Right renal pelvis (tissue), 4 donors: ENCODE measurements around the gene NFIA. TPM values are rescaled to one million over a fixed set of nuclear protein-coding genes. Genes with fewer than 3 reads are reported as not detected.
"Not testable (repeated sequence)": the region's sequence is repeated elsewhere in the genome, so short reads cannot be mapped to it uniquely, and the experiment has no call there.

Experiments
- DNase-seq, 4 donors: peaks; one replicate each; pipeline ENCODE4 v3.0.0-alpha.2; 2013; ENCODE audit warnings: low read depth in 4 of 4, low spot score in 3 of 4, missing footprints in 1 of 4
- polyA plus RNA-seq, 4 donors: library from polyadenylated mRNA; unstranded; fragments of 120-200 nt; gene quantifications; one replicate each; pipeline ENCODE4 v1.2.1, GENCODE V29; 2013; ENCODE audit not compliant: insufficient read length in 4 of 4

Gene NFIA
- polyA plus RNA-seq, 4 donors = 13.9 to 19.2 (median 17.2) TPM

- no peak for DNase-seq
These were observed 377.8 kb downstream of the NFIA start for GRCh38 chr1:61460191-61460590.

GRCh38 chr1:61461406-61462384 lies 379.3 kb downstream of the NFIA start:
- no peak for DNase-seq

DNA sequence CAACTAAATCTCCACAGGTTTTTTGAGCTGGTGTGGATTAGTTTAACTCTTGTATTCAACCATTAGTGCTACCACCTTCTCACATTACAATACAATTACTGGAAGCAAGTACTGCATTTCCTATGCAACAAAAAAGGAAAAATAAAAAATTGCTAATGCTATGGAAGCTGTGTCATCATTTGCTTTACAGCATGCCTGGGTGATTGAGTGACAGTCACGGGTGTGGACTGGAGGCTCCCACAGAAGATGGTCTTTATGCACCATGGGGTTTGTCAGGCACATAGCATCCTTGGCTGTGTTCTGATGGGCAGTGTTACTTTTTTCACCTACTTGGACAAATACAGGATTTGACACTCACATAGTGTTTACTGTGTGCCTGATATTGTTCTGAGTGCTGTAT lies 380.3 kb downstream of the NFIA start:
- no peak for DNase-seq

- DNase-seq = no peak
These were observed 380.9 kb downstream of the NFIA start for GRCh38 chr1:61463220-61463619.

DNA sequence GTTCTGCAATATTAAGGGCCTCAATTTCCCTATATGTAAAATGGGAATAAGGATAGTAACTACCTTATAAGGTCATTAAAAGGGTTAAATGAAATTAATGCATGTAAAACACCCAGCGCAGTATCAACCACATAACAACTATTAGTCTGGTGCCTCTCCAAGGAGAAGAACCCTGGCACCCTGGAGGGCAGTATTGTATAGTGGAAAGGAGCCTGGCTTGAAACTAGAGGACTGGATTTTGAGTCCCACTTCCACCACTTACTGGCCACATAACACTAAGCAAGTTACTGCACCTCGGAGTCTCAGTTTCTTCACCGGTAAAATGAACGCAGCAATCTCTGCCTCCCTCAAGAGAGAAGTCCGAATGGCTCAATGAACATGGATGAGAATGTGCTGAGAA lies 385.5 kb downstream of the NFIA start:
- DNase-seq = not testable (repeated sequence)

- no peak for DNase-seq
These were observed 387.0 kb downstream of the NFIA start for GRCh38 chr1:61469365-61469764.

DNA sequence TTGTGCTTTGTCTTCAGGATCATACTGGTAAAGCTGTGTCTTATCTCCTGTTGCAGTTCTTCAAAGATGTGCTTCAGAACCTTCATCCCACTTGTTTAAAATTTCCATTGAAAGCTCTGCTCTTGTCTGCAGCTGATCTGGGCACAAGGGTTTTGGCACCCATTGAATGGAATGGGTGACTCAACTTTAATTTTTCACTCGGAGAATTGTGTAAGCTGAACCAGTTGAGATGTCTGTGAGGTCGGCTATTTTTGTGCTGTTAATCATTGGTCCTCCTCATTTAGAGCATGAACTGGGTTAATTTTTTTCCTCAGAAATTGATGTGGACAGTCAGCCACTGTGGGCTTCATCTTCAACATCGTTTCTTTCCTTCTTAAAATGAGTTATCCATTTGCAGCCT lies 390.5 kb downstream of the NFIA start:
- no peak for DNase-seq

GRCh38 chr1:61474269-61474817 lies 392.0 kb downstream of the NFIA start:
- no peak for DNase-seq

DNA sequence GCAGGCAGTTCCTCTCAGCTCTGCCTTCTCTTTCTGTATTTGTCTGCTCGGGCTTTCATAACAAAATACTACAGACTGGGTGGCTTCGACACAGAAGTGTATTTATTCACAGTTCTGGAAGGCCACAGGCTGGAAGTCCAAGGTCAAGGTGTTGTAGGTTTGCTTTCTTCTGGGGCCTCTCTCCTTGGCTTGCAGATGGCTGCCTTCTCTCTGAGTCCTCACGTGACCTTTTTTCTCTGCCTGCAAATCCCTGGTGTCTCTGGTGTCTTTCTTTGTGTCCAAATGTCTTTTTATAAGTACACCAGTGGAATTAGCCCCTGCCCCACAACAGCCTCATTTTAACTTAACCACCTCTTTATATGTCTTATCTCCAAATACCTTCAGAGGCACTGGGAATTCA lies 392.6 kb downstream of the NFIA start:
- no peak for DNase-seq

DNA sequence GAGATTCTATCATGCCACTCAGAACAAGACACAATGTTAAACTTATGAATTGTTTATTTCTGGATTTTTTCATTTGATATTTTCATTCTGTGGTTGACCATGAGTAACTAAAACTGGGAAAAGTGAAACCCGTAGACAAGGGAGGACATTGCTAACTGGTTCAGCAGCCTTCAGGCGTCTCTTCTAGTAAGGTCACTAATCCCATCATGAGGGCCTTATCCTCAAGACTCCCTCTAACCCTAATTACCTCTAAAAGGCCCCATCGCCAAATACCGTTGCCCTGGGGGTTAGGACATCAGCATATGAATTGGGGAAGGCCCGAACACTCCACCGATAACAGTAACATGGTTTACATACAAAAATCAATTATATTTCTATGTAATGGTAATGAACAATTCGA lies 394.9 kb downstream of the NFIA start:
- no peak for DNase-seq

GRCh38 chr1:61480273-61480935 lies 398.0 kb downstream of the NFIA start:
- no peak for DNase-seq

DNA sequence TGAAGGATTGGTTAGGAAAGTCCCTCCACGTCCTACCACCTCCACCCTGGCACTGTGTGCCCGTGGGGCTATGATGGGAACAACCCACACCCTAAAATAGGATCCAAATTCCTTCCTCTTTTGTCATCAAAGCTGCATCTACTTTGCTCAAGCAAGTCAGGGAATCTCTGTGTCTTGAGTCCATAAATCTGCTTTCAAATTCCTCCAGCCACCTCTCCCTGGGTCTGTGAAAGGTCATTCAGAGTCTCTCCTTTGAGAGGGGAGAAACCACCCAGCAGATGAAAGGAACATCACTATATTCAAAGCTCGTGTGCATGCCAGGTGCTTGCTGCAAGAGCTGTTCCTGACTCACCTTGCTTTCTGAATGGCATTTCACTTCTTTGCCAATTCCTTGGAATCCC lies 399.0 kb downstream of the NFIA start:
- no peak for DNase-seq

DNA sequence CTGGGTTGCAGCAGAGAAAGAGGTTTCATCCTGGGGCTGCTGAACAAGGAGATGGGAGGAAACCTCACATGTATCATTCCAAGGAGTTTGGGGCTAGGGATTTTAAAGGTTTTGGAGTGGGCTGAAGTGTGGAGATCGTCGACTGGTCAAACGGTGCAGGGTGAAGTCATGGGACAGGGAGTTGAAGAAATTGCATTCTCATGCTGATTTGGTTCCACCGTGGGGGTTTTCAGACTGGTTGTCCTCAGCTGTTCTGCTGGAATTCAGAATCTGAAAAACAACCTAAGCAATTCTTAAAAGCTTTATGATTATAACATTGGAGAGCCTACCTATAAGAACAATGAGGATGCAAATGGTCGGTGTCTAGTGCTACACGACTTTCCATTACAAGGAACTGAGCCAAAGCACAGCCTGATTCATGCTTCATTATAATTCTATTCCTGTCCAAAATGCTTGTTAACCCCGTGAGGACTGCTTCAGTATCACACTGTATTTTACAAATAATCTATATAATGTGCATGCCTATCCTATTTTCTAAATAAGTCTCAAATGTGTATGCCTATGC lies 399.9 kb downstream of the NFIA start:
- DNase-seq = no peak

DNA sequence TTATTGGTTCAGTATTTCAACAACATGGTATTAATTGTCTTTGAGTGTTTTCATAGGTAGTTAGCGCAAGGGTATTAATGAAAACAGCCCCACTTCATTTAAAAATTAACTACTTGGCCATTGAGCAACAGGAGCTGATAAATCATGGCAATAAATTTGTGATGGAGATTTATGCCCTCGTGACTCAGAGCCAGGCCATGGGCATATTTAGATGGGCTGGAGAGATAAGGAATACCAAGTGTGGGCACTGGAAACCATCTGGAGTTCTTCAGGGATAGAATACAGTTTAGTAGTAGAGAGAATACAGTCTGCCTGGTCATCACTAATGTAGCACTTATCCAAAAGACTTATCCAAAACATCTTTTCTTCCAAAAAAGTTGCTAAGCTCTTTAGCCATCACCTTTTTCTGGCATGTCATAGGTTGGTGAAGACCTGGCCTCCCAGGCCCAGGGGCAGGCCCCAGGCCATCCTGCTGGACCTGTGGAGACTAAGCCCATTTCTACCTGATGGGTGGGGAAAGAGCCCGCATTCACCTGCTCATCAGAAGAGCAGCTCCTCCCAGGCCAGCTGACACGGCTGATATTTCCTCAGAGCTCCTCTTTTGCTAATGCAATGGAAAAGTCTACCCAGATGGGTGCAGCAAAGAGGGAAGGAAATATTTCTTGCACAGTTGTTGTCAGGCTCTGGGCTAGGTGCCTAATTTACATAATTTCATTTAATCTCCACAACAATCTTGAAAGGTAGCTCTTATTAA lies 404.6 kb downstream of the NFIA start:
- no peak for DNase-seq

DNA sequence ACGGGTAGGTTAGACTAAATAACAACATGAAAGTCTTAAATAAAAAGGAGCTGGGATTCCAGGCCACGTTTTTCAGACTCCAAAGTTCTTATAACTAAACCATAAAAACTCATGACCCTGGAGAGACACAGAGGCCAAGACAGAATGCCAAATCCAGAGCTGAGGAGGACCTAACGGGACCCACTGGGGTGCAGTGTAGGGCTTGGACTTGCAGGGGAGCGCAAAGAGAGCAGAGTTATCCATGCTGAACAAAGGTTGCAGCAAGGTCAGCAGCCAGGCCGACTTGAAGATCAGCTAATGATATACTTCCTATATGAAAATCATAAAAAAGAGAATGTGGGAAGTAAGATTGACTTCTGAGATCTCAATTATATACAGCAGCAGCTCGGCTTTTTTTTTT lies 405.4 kb downstream of the NFIA start:
- no peak for DNase-seq

GRCh38 chr1:61490924-61491323 lies 408.6 kb downstream of the NFIA start:
- DNase-seq = no peak

DNA sequence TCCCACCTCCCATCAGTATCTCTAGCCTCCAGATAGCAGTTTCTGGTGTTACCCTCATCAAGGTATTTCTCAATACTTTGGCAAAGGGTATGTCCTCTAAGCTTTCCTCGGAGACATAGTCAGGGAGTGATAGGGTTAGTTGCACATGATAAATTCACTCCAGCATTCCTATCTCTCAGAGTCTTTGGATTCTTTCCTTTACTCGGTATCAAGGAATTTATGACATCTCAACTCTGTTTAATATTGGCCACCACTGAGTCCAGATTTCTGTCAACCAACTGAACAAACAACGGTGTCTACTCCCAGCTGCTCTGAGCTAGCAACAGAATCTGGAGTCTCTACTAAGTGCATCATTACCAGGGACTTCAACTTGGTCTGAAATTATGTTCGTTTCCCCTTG lies 409.1 kb downstream of the NFIA start:
- no peak for DNase-seq

GRCh38 chr1:61494000-61494399 lies 411.6 kb downstream of the NFIA start:
- DNase-seq = no peak

DNA sequence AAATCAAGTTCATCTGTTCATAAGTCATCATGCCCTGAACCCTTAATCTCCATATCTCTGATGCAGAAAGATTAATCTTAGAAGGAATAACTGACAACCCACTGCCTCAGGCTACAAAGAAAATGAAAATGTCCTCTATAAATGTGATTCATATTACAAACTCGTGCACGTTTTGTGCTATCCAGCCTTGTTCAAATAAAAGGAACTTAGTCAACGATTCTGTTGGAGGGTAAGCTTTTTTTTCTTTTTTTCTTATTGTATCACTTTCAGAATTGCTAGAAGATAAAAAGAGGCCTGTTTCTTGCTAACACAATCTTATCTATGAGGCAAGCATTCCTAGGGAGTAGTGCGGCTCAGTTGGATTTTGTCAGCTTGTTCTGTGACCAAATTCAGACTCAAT lies 414.1 kb downstream of the NFIA start:
- DNase-seq = no peak

GRCh38 chr1:61497013-61497412 lies 414.7 kb downstream of the NFIA start:
- no peak for DNase-seq

GRCh38 chr1:61498342-61498741 lies 416.0 kb downstream of the NFIA start:
- DNase-seq = no peak
